Upper lobe of left lung (tissue), 6 donors: ENCODE results near the gene ADCY5. TPM values are rescaled to one million over a fixed set of nuclear protein-coding genes. Genes with fewer than 3 reads are reported as not detected.

Experiments used
- ATAC-seq, 2 donors: fragments of 200-7000 bp; cut with Tn5 transposase; one replicate each; pipeline ENCODE4 v1.9.1; 2022; ENCODE audit warnings: mild to moderate bottlenecking in 2 of 2, moderate library complexity in 2 of 2; ENCODE audit not compliant: low FRiP score in 2 of 2
- DNase-seq, 2 donors: peaks; one replicate each; pipeline ENCODE4 v3.0.0-alpha.2; 2019 to 2020
- H3K27ac ChIP-seq, 4 donors: fragments of 200-600 bp; sonication (generic); one replicate each; pipeline ENCODE4 v1.5.1; 2016 to 2019
- H3K27me3 ChIP-seq, 4 donors: fragments of 200-600 bp; sonication (generic); one replicate each; pipeline ENCODE4 v1.5.1; 2017 to 2019
- H3K36me3 ChIP-seq, 4 donors: fragments of 200-600 bp; sonication (generic); one replicate each; pipeline ENCODE4 v1.5.1; 2016 to 2019
- H3K4me1 ChIP-seq, 4 donors: fragments of 200-600 bp; sonication (generic); one replicate each; pipeline ENCODE4 v1.5.1; 2018 to 2019
- H3K4me3 ChIP-seq, 4 donors: fragments of 200-600 bp; sonication (generic); one replicate each; pipeline ENCODE4 v1.5.1; 2017 to 2019; ENCODE audit warnings: mild to moderate bottlenecking in 2 of 4, moderate library complexity in 1 of 4
- H3K9me3 ChIP-seq, 4 donors: fragments of 200-600 bp; sonication (generic); one replicate each; pipeline ENCODE4 v1.5.1; 2018 to 2019
- CTCF ChIP-seq, 6 experiments: fragments of 450-650 bp in 4 of 6; fragments of 200-600 bp in 2 of 6; sonication (generic) in 2 of 6; IDR thresholded peaks; one replicate each; pipeline ENCODE4 v1.5.1; 2016 to 2019; ENCODE audit warnings: antibody characterized with exemption in 6 of 6
- EP300 ChIP-seq, 4 donors: sonication (generic); formaldehyde crosslinking; IDR thresholded peaks; one replicate each; pipeline ENCODE4 v1.5.1; 2017; ENCODE audit warnings: antibody characterized with exemption in 4 of 4, control low read depth in 2 of 4
- POLR2A ChIP-seq, 4 donors: fragments of 450-650 bp; IDR thresholded peaks; one replicate each; pipeline ENCODE4 v1.5.1; 2016 to 2017; ENCODE audit warnings: antibody characterized with exemption in 4 of 4, mild to moderate bottlenecking in 2 of 4
- POLR2AphosphoS5 ChIP-seq, 2 donors: sonication (generic); formaldehyde crosslinking; IDR thresholded peaks; one replicate each; pipeline ENCODE4 v1.5.1; 2017; ENCODE audit warnings: antibody characterized with exemption in 2 of 2
- WGBS, 2 donors: methylation state at CpG; one replicate each; pipeline ENCODE4 v1.1.5; 2017 to 2018; 5-methylcytosine and 5-hydroxymethylcytosine counted together
- total RNA-seq, 6 donors: library from RNA; depleted of rRNA in 4 of 6; stranded (reverse); fragments of >200 nt in 4 of 6; gene quantifications; one replicate each; pipeline versions ENCODE4 v1.1.0 to v1.2.1, GENCODE V29; 2016 to 2021
- donor health status: DM: no; HTN: no; CAD: no; lungs with moderate emphysema.
- donor health status: DM: no; HTN: yes; CAD: no; lungs with severe emphysema.

The ADCY5 gene
- total RNA-seq, 6 donors from 2014 or later = 2.1 to 23.0 (median 3.2) TPM

GRCh38 chr3:123486460-123486859 lies 37.6 kb upstream of the ADCY5 start:
- ATAC-seq = no peak
- Histone ChIP-seq H3K4me1 (no peaks in the 10 kb centered on the region), H3K4me3 (no peak overlapping the region), H3K27me3 (no peaks in the 10 kb centered on the region), H3K9me3 (no peaks in the 10 kb centered on the region), H3K27ac (no peak overlapping the region), H3K36me3 (peaks cover 0 to 8% (median 6%) of the 10 kb centered on the region in 4 donors)
- no peak for DNase-seq
- WGBS, 2 donors = 83 to 85% methylated on average over 4 to 7 of the region's 7 CpGs
- TF ChIP-seq POLR2A (IDR thresholded peaks at IDR 0.05) (no peak), EP300 (IDR thresholded peaks at IDR 0.05) (no peak), CTCF (IDR thresholded peaks at IDR 0.05) (no peak), POLR2AphosphoS5 (IDR thresholded peaks at IDR 0.05) (no peak)

GRCh38 chr3:123485551-123485950 lies 36.7 kb upstream of the ADCY5 start:
- TF ChIP-seq POLR2A (IDR thresholded peaks at IDR 0.05) = no peak
- no peak for TF ChIP-seq CTCF (IDR thresholded peaks at IDR 0.05)
- TF ChIP-seq POLR2AphosphoS5 (IDR thresholded peaks at IDR 0.05) = no peak
- TF ChIP-seq EP300 (IDR thresholded peaks at IDR 0.05) = no peak
- Histone ChIP-seq H3K27ac (no peak overlapping the region), H3K4me1 (no peaks in the 10 kb centered on the region), H3K9me3 (no peaks in the 10 kb centered on the region), H3K27me3 (no peaks in the 10 kb centered on the region), H3K4me3 (no peak overlapping the region), H3K36me3 (peaks cover 0 to 4% (median 2%) of the 10 kb centered on the region in 4 donors)
- 78 to 82% methylated on average over 3 to 4 of the region's 4 CpGs for WGBS, 2 donors
- no peak for DNase-seq
- no peak for ATAC-seq

- no peaks in the 10 kb centered on the region for H3K9me3 ChIP-seq
- TF ChIP-seq CTCF (IDR thresholded peaks at IDR 0.05) (no peak), POLR2A (IDR thresholded peaks at IDR 0.05) (no peak), POLR2AphosphoS5 (IDR thresholded peaks at IDR 0.05) (no peak), EP300 (IDR thresholded peaks at IDR 0.05) (no peak)
- H3K4me3 ChIP-seq = no peak overlapping the region
- 80 to 85% methylated on average over 1 to 6 of the region's 6 CpGs for WGBS, 2 donors
- no peak overlapping the region for H3K27ac ChIP-seq
- H3K4me1 ChIP-seq = no peaks in the 10 kb centered on the region
- no peak for DNase-seq
- no peaks in the 10 kb centered on the region for H3K36me3 ChIP-seq
- no peaks in the 10 kb centered on the region for H3K27me3 ChIP-seq
- ATAC-seq = no peak
These were observed 34.3 kb upstream of the ADCY5 start for GRCh38 chr3:123483146-123483545.

GRCh38 chr3:123481722-123482457 lies 33.0 kb upstream of the ADCY5 start:
- WGBS, 2 donors = 87 to 93% methylated on average over 12 of the region's 12 CpGs

More at GRCh38 chr3:123481722-123482457, 33.0 kb upstream of the ADCY5 start:
- no peaks in the 10 kb centered on the region for H3K27me3 ChIP-seq
- DNase-seq = no peak
- H3K9me3 ChIP-seq = no peaks in the 10 kb centered on the region
- H3K36me3 ChIP-seq = no peaks in the 10 kb centered on the region
- no peak overlapping the region for H3K4me3 ChIP-seq
- H3K27ac ChIP-seq = no peak overlapping the region
- H3K4me1 ChIP-seq = no peaks in the 10 kb centered on the region
- TF ChIP-seq POLR2AphosphoS5 (IDR thresholded peaks at IDR 0.05) (no peak), CTCF (IDR thresholded peaks at IDR 0.05) (no peak), EP300 (IDR thresholded peaks at IDR 0.05) (no peak), POLR2A (IDR thresholded peaks at IDR 0.05) (no peak)
- no peak for ATAC-seq
